Hypothalamus (tissue), 51 donors: ENCODE data around the gene SELPLG.
"Not testable (repeated sequence)": the region's sequence is repeated elsewhere in the genome, so short reads cannot be mapped to it uniquely, and the experiment has no call there.

Experiments used
- DNase-seq, 51 donors: peaks; one replicate each; lab custom pipeline; 2025; lab: John Stamatoyannopoulos, UW

SELPLG gene

DNA sequence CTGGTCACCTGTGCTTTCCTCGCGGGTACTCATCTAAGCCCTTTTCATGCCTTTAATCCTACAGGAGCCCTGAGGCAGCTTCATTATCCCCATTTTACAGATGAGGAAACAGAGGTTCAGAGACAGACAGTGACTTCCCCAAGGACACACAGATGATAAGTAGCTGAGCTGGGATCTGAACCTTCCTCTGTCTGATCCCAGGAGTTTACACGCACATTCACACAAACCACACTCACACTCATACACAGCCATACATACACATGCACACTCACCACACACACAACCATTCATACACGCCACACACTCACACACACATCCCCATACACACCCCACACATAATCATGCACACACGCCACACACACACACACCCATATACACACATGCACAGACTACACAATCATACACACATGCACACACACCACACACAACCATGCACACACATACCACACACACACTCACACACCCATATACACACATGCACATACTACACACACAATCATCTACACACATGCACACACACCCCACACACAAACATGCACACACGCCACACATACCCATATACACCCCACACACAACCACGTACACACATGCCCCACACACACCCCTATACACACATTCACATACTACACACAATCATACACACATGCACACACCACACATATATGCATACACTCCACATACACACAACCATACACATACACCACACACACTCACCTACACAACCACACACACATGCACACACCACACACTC is 38.6 kb downstream of the SELPLG start:
- no peak for DNase-seq

DNA sequence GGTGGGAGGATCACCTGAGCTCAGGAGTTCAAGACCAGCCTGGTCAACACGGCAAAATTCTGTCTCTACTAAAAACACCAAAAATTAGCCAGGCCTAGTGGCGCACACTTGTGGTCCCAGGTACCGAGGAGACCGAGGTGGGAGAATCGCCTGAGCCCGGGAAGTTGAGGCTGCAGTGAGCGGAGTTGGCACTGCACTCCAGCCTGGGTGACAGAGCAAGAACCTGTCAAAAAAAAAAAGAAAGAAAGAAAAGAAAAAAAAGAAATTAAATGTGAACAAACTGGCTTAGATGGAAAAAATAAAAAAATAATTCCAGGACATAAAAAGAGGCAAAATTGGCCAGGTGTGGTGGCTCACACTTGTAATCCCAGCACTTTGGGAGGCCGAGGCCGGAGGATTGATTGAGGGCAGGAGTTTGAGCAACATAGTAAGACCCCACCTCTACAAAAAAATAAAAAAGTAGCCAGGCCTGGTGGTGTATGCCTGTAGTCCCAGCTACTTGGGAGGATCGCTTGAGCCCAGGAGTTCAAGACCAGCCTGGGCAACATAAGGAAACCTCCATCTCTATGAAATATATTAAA is 39.3 kb downstream of the SELPLG start:
- no peak for DNase-seq

DNA sequence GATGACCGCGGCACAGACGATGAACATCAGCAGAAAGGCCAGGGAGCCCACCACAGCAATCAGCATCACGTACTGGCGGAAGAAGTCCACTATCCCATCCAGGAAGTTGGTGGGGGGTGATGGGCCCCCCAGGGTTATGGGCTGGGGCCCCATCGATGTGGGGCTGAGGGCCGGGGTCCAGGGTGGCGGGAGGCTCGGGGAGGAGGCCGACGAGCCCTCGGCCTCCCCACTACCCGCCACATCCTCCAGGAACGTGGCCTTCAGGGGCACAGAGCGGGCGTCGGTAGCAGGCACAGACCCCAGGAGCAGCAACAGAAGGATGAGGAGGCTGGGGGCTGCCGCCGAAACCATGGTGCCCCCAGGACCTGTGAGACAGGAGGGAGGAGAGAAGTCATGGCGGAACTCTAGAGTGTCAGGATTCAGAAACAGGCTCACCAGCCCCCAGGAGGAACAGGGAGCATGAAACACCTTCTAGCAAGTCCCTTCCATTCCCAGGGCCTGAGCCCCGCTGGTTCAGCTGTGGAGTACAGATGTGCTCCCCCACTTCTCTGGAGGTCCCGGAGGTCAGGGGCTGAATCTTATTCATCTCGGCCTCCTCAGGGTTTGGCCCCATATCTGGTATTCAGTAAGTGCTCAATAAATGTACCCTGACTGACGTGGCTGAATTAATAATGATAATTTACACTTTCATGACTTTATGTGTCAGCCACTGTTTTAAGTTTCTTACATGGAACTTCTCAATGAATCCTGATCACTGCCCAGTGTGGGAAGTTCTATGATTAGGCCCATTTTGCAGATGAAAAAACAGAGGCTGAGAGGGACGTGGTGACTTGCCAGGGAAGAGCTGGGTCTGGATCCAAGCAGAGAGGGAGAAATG is 41.4 kb downstream of the SELPLG start:
- DNase-seq: no peak

DNA sequence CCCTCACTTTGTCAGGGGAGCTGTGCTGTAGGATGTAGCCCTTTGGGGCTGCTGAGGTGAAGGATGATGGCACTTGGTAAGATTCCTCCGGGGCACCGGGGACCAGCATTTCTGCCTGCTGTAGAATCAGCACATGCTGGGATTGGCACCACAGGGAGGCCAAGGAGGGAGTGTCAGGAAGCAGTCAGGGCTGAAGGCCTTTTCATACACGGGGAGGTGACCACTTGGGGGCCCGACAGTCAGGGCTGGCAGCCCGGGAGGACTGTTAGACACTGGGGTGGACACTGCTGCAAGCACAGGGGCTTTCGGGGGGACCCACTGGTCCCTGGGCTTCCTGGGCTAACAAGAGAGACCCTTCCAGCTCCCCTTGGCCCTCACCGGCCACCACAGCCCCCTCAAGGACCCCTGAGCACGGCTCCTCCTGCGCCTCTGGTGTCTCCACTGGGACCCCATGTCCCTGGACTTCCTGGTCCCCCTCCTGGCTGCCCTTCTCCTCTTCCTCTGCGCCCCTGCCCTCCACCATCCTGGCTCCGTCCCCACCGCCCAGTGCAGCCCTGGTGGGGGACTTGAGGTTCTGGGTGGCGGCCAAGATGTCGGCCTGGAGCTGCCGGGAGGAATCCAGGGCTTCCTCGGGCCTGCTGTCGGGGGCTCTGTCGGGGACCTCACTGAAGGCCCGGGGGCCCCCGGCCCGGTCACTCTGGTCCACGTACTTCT is 42.3 kb downstream of the SELPLG start:
- DNase-seq: no peak

DNA sequence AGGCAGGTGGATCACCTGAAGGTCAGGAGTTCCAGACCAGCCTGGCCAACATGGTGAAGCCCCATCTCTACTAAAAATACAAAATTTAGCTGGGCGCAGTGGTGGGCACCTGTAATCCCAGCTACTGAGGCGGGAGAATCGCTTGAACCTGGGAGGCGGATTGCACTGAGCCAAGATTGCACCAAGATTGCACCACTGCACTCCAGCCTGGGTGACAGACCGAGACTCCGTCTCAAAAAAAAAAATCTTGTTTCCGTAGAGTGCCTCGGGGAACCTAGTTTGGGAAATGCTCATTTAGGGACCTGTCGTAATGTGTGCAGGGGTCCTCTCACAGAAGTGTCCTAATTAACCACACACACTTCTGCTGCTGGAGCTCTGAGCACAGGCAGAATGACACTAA is 43.2 kb downstream of the SELPLG start:
- not testable (repeated sequence) for DNase-seq

DNA sequence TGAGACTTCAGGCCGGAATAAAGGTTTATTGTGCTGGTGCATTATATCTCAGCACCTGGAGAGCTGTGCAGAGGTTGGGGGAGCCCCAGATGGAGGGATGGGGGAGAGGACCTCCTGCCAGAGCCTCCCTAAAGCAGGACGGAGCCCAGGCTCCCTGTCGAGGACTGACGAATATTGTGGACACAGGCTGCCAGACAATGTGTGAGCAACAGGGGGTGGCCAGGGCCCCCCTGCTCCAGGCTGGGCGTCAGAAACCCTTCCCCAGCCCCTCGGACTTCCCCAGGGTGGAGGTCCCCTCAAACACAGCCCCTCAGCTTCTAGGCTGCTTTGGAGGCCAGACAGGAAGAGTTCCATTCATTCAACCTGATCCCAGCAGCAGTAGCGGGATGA is 43.9 kb downstream of the SELPLG start:
- no peak for DNase-seq

DNA sequence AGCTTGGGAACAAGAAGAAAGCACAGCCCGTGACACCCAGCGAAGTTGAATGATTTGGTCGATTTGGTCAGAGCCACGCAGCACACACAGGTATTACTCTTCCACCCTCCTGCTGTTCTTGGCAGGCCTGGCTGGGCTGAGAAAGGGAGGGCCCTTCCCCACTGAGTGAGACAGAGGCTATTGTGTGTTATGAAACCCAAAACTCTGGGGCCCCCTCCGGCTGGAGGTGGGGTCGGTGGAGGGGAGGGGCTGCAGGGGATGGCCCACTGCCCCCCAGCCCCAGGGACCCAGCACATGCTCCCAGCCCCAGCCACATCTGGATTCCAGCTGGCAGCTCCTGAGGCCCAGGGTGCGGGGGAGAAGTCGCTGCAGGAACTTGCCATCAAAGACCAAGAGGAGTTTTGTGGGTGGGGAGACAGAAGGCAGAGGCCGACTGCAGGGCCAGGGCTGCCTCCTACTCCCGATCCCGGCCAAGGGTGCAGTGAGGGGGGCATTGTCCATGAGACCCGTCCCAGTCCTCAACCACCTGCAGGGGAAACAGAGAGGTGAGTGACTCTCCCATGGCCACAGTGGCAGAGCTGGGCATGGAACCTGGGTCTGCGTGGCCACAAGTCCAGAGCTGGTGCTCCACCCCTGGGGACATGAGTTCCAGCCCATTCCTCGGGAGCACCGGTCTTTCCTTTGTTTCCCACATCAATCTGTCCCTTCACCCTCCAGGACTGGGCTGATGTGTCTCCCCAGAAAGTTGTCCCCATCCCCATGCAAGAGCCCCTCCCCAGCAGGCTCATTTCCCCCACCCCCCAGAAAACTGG is 44.5 kb downstream of the SELPLG start:
- peak in 1 of 51 donors; percentile 9 for DNase-seq

DNA sequence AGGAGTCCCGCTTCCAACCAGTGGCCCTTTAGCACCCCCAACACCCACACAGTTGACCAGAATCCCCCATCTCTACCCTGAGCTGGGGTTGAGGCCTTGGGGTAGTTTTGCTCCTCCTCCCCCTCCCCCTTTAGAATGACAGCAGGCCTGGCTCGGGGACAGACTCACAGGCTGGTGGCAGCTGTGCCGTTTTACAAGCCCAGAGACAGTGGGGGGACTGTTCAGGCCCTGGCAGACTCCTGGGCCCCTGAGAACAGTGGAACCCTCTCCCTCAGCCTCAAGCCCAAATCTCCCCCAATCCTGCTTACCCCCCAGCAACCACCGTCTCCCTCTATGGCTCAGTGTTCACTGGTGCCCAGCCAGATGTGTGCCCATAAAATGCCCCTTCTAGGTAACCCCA is 45.9 kb downstream of the SELPLG start:
- DNase-seq: peak in 28 of 51 donors; percentile 7 to 72 (median 43)

DNA sequence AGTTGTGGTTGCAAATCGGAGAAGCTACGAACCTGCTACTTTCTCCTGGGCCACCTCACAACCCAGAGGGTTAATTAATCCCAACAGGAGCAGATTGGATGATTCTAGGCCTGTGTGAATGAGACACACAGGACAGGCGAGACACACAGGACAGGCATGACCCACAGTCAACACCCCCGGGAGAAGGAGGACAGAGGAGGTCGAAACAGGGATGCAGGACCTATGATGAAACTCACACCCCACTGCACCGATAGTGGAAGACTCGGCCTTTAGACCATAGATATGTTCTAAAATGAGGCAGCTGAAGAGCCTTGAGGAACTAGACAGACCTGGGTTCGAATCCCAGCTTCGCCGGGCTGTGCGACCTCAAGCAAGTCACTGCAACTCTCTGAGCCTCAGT is 47.4 kb downstream of the SELPLG start:
- no peak for DNase-seq

DNA sequence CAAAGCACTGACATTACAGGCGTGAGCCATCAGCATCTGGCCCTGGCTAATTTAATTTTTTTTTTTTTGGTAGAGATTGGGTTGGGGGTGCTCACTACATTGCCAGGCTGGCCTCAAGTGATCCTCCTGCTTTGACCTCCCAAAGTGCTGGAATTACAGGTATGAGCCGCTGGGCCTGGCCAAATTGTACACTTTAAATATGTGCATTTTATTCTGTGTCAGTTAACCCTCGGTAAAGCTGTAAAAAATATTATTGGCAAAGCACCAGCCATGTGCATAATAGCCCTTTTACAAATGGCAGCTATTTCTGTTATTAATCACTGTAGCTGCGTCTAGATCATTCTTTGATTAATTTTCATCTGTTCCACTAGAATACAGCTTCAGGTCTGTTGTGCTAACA is 47.8 kb downstream of the SELPLG start:
- no peak for DNase-seq

DNA sequence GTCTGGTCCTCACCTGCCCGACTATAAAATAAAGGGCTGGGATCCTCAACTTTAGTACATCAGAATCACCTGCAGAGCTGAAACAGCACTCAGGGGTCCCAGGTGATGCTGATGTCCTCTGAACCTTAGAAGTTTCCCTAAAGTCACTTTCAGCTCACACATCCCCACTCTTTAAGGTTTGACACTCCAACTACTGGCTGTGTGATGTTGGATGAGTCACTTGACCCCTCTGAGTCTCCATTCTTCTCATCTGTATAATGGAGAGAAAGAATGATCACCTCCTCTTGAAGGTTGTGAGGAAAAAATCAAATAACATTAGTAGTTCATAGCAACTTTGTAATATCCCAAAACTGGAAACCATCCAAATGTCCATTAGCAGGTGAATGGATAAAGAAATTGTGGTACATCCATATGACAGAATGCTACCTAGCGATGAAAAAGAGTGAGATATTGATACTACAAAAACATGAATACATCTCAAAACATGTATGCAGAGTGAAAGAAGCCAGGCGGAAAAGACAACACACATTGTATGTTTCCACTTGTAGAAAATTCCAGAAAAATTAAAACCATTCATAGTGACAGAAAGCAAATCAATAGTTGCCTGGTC is 49.1 kb downstream of the SELPLG start:
- DNase-seq: no peak

DNA sequence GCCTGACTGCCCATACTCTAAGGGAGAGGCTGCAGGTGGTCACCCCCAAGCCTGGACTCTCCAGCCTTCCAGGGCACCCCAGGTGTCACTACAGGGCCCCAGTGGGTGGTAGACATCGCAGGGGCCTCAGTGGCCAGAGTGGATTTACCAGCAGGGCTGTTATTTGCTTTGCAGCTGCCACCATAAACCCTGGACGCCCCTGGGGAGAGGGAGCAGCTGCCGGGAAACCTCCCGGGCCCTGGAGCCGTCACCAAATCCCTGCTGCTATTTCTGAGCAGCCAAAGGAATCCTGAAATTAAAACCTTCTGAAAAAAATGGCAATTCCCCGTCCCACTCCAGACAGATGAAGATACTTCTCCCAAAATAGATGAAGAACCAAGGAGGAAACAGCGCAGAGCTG is 49.7 kb downstream of the SELPLG start:
- DNase-seq: no peak

DNA sequence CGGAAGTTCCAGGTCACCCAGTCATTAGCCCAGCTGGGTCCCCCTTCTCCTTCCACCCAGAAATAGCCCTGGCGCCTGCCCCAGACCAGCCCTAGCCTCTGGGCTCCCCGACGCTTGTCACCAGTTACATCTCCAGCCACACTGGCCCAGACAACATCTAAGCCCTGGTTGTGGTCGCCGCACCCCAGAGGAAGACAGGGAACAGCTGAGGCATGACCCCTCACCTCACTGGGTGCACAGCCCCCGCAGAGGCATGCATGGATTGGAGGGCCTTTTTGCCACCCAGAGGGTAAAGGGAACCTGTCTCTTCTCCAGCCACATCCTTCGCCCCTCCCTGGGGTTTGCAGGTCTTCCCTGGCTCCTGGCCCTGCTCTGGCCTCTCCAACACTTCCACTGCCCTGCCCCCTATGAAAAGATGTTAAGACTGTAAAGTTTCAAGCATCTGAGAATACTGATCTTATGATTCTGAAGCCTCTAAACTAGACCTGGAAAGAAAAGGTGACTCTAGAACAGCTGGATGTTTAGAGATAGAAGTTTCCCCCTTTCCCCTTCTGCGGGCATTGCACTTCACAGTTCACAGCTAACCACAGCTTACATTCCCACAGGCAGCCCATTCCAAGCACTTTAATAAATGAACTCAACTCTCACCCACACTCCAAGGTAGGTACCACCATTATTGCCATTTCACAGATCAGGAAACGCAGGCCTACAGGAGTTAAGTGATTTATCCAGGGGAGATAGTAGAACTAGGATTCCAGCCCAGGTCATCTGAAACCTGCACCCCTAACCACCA is 50.5 kb downstream of the SELPLG start:
- no peak for DNase-seq

DNA sequence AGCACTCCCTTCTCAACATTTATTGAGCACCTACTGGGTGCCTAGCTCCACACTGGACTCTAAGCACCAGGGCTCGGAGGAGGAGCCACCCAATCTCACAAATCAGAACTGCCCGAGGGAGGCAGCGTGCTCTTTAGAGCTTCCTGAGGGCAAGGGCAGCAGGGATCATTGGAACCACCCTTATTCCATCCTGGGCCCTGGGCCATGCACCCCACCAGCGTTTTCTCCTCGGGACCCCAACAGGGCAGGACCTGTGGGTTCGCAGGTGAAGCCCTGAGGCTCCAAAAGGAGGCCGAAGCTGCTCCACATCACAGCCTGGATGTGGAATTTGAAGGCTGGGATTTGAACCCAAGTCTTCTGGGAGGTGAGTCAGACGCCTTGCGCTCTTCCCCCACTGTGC is 51.2 kb downstream of the SELPLG start:
- DNase-seq: no peak

DNA sequence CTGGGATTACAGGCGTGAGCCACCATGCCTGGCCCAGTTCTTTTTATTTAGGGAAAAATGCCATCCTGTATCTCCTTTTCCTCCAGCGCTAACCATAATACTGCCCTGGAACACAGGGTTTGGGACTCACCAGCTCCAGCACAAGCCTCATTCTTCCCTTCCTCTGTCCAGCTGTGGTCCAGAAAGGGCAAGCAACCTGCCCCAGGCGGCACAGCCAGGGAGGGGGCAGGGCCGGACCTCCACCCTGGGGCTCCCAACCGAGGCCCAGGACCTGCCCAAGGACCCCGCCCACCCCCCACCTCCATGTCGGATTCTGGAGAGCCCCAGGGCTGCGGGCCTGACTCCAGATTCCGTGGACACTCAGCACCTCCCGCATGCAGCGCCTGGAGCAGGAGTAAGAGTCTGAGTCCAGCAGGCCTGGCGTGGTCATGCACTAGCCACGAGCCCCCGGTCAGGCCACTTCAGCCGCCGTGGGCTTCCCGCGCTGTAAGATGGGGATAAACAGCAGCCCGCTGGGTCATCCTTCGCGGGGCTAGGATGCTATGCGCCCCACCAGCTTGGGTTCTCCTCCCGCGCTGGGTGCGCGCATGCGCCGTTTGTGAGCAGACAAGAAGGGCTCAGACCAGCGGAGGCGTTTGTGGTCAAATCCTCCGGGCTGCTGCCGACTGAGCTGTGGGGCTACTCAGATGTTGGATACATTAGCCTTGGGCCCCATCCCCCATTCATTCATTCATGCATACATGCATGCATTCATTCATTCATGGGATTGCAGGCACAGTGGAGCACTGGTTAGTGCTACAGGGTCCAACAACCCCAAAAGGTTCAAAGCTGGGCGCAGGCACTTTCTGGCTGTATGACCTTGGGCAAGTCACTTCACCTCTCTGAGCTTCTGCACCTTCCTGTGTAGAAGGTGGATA is 52.1 kb downstream of the SELPLG start:
- DNase-seq: peak in 1 of 51 donors; percentile 28

DNA sequence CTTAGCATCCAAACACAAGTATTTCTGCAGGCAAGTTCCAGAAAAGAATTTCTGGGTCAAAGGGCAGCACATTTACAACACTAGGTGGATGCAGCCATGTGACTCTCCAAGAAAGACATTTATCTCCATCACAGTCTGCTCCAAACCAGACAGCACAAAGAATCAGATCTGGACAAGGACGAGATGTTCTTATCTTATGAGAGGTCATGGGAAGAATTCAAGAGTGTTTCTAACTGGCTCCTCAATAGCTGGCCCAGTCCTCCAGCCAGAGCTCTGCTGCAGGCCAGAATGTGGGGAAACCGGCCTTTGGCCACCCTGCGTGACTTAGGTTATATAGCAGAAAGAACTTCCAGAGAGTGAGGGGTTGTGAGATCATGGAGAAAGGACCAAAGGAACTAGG is 53.2 kb downstream of the SELPLG start:
- no peak for DNase-seq

DNA sequence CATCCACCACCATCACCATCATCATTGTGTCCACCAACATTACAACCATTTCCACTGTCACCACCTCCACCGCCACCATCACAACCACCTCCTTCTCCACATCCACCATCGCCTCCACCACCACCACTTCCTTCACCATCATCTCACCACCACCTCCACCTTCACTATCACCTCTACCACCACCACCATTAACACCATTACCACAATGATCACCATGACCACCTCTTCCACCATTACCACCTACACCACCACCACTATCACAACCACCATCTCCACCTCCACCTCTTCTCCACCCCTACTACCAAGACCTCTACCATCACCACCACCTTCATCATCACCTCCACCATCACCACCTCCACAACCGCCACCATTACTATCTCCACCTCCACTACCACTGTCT is 54.9 kb downstream of the SELPLG start:
- no peak for DNase-seq

DNA sequence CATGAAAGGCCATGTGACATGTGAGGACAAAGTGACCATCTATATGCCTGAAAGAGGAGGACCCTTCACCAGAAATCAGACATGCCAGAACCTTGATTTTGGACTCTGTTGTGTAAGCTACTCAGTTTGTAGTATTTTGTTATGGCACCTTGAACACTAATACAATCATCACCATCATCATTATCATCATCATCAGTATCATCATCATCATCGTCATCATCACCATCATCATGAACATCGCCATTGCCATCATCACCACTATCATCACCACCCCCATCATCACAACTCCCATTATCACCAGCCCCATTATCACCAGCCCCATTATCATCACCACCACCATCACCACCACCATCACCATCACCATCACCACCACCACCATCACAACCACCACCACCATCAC is 55.4 kb downstream of the SELPLG start:
- no peak for DNase-seq
